Erythroblast (primary cell): Measurements from ENCODE around the gene ATM.

Experiments used
- DNase-seq, 2 experiments: peaks; one replicate each; lab custom pipeline; 2025; lab: John Stamatoyannopoulos, UW
- GATA1 ChIP-seq: IDR thresholded peaks from 2 replicates; pipeline ENCODE4 v1.6.1; 2011; ENCODE audit warnings: low read depth, mild to moderate bottlenecking, control low read depth, low read length, moderate library complexity
- POLR2A ChIP-seq: IDR thresholded peaks from 2 replicates; pipeline ENCODE4 v1.6.1; 2011; ENCODE audit warnings: mild to moderate bottlenecking, low read length

The ATM gene

DNA sequence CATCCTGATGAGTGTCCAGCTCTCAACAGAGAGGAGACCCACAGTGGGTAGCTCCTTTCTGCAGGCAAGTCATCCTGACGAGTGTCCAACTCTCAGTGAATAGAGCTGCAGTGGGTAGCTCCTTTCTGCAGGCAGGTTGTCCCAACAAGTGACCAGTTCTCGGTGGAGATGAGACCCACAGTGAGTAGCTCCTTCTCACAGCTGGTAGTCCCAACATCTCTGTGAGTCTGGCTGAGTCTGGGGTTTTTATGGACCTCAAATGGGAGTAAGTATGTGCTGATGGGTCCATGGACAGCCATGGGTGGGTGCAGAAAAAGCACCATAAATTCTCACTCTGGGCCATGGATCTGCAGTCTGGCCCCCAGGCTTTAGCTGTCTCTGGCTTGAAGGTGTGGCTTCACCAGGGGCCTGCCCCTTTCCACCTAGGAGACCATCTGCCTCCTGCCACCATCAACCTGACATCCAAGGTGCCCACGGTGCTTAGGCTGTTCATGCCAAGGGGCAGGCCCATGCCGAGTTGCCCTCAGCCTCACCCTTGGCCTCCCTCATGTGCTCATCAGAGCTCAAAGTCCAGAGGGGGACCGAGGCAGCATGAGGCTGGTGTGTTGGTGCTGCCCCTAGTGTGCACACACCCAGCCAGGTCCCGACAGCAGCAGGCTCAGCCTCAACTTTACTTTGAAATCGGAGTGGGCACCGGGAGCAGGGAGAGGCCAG lies 15.7 kb upstream of the ATM start:
- peak; percentile 30 to 55 for DNase-seq
- TF ChIP-seq GATA1, result no peak
- TF ChIP-seq POLR2A, result no peak

- DNase-seq, result no peak
- no peak for TF ChIP-seq GATA1
- TF ChIP-seq POLR2A, result no peak
Observed at GRCh38 chr11:108207683-108208060, 15.2 kb upstream of the ATM start.

DNA sequence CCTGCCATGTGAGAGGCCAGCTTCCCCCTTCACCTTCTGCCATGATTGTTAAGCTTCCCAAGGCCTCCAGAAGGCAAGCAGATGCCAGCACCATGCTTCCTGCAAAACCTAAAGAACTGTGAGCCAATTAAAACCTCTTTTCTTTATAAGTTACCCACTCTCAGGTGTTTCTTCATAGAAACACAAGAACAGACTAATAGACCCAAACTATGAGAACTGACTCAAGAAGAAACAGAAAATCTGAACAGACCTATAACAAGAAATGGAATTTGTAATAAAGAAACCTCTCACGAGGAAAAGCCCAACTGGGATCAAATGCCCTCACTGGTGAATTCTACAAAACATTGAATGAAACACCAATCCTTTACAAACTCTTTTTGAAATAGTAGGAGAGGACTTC lies 12.4 kb upstream of the ATM start:
- TF ChIP-seq POLR2A (no peak), GATA1 (no peak)
- no peak for DNase-seq

DNA sequence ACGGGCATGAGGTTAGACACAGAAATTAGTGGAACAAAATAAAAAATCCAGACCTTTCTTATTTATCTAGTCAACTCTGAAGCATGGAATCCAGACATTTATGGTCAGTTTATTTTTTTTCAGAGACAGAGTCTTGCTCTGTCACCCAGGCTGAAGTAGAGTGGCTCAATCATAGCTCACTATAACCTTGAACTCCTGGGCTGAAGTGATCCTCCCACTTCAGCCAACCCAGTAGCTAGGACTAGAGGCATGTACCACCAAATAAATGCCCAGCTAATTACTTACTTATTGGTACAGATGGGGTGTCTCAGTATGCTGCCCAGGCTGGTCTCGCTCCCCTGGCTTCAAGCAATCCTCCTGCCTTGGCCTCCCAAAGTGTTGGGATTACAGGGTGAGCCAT lies 9.1 kb upstream of the ATM start:
- DNase-seq, result no peak
- TF ChIP-seq GATA1 (no peak), POLR2A (no peak)

DNA sequence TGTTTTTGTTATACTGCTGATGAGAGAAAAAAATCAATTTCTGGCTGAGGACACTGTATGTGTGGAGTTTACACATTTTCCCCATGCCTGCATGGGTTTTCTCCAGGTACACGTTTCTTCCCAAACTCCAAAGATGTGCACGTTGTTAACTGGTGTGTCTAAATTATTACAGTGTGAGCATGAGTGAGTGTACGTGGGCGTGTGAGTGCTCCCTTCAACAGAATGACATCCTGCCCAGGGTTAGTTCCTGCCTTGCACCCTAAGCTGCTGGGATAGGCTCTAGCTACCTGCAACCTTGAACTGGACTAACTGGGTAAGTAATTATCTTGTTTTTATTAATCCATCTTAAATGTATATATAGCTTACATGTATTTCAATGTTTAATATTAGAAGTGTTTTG lies 5.9 kb upstream of the ATM start:
- no peak for TF ChIP-seq GATA1
- TF ChIP-seq POLR2A, result no peak
- DNase-seq, result no peak

DNA sequence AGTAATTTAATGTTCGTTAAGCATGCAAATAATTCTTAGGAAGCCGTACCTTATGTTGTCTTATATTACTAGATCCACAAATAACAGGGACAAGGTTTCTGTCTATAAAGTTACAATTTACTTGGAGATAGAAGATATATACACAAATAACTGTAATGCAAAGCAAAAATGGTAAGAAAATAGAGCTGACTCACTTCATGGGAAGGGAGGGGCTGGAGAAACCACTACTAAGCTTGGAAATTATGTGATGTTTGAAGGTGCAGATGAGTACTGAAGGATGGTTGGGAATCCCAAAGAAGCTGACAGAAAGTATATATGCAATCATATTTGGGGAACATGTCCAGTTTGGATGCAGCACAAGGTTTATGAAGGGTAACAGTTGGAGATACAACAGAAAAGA lies 4.4 kb upstream of the ATM start:
- DNase-seq, result peak; percentile 42 to 63
- no peak for TF ChIP-seq GATA1
- TF ChIP-seq POLR2A, result no peak

- TF ChIP-seq POLR2A (no peak), GATA1 (no peak)
- DNase-seq, result peak; percentile 35 to 38
Observed at GRCh38 chr11:108218912-108219783, 3.7 kb upstream of the ATM start.

- peak; percentile 41 to 58 for DNase-seq
- TF ChIP-seq GATA1, result no peak
- no peak for TF ChIP-seq POLR2A
Observed at GRCh38 chr11:108220721-108221336, 2.0 kb upstream of the ATM start.

- no peak for TF ChIP-seq GATA1
- TF ChIP-seq POLR2A, result no peak
- DNase-seq, result peak; percentile 64 to 66
Observed at GRCh38 chr11:108221371-108221770, 1.5 kb upstream of the ATM start.

DNA sequence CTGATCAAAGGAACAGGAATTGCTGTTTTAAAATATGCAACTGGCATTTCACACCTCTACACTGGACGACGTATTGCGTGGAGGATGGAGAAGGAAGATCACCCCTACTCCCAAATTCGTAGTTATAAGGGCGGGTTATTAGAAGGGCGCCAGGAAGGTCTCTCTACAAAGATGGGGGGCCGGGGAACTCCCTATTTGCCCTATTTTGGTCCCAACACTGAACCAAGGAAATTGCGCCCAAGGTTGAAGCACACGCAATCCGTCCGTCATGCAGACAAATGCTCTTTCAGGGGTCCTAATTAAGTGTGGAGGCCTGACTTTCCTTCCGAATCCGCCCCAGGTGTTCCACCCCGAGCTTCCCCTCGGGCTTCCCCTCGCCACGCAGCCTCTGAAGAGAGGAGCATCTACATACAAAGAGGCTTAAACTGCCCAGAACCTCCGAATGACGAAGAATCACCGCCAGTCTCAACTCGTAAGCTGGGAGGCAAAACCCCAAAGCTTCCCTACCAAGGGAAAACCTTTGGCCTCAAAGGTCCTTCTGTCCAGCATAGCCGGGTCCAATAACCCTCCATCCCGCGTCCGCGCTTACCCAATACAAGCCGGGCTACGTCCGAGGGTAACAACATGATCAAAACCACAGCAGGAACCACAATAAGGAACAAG lies 825 bp upstream of the ATM start:
- DNase-seq, result peak in 1 of 2 experiments; percentile 83
- TF ChIP-seq GATA1 (no peak), POLR2A (no peak)

- peak; percentile 80 to 91 for DNase-seq
- no peak for TF ChIP-seq GATA1
- TF ChIP-seq POLR2A, result no peak
Observed at GRCh38 chr11:108223348-108224149, 682 bp downstream of the ATM start.

DNA sequence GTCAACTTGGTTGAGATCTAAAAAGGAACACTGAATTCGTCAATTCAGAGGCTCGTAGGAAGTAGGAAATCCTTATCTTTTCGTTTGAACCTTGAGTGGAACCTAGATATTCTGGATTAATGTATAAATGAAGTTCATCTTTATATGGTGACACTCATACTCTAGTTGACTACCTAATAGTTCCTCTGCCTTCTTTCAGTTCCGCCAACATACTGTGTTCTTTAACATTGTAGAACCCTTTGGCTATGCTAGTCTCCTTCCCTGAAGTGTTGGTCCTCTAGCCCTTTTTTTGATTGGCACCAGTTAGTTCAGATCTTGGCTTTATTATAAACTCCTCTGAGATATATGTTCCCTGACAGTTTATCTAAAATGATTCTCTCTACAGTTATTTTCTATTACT lies 1.5 kb downstream of the ATM start:
- DNase-seq, result peak in 1 of 2 experiments; percentile 30

More for the DNA sequence above, 1.5 kb downstream of the ATM start:
- TF ChIP-seq POLR2A, result no peak
- TF ChIP-seq GATA1, result no peak
